RWPE1 (cell line): ENCODE data around the gene HS6ST2.

Experiments
- CTCF ChIA-PET: fragments of 350-600 bp; sonication (Branson Sonifier 250); formaldehyde crosslinking; extraction: SDS; loops from one replicate; lab custom pipeline; 2021; lab: Yijun Ruan, JAX
- POLR2A ChIA-PET: fragments of 400-600 bp; formaldehyde crosslinking; extraction: SDS; loops from one replicate; lab custom pipeline; 2020; ENCODE audit warnings: antibody characterized with exemption; ENCODE audit not compliant: low non-redundant PET; lab: Yijun Ruan, JAX
- DNase-seq: peaks from one replicate; pipeline ENCODE4 v3.0.0; 2012; ENCODE audit warnings: low spot score
- H3K27ac ChIP-seq: fragments of 450-650 bp; 2 replicates; pipeline ENCODE4 v1.5.1; 2017
- CTCF ChIP-seq: fragments of 450-650 bp; conservative IDR thresholded peaks from 2 replicates; pipeline ENCODE4 v1.5.1; 2017; ENCODE audit warnings: low read depth, mild to moderate bottlenecking

The HS6ST2 gene

GRCh38 chrX:132961511-132961910 lies 3.1 kb upstream of the HS6ST2 start:
- DNase-seq, result no peak
- ChIA-PET CTCF (interaction anchor here (0.6 kb wide), 1 partner anchor 227 kb away, joined by 8 read pairs; no protein-coding TSS in a partner anchor), POLR2A (no interaction called here)
- H3K27ac ChIP-seq, result no peak overlapping the region
- TF ChIP-seq CTCF, result no peak

GRCh38 chrX:132957211-132958090 lies 978 bp downstream of the HS6ST2 start:
- ChIA-PET CTCF (interaction anchor here (0.6 to 0.7 kb wide), 2 partner anchors 184 to 476 kb away, joined by 3 to 4 read pairs; no protein-coding TSS in a partner anchor), POLR2A (interaction anchor here (0.6 kb wide), 1 partner anchor 147 kb away, joined by 4 read pairs; no protein-coding TSS in a partner anchor)
- no peak for TF ChIP-seq CTCF
- no peak overlapping the region for H3K27ac ChIP-seq
- peak; percentile 8 for DNase-seq

- TF ChIP-seq CTCF, result no peak
- ChIA-PET CTCF (interaction anchor here (0.7 kb wide), 2 partner anchors 8 to 183 kb away, joined by 3 read pairs; no protein-coding TSS in a partner anchor), POLR2A (interaction anchor here (0.6 kb wide), 1 partner anchor 146 kb away, joined by 4 read pairs; no protein-coding TSS in a partner anchor)
- DNase-seq, result peak; percentile 1
- H3K27ac ChIP-seq, result no peak overlapping the region
Observed at GRCh38 chrX:132956421-132957210, 1.8 kb downstream of the HS6ST2 start.

DNA sequence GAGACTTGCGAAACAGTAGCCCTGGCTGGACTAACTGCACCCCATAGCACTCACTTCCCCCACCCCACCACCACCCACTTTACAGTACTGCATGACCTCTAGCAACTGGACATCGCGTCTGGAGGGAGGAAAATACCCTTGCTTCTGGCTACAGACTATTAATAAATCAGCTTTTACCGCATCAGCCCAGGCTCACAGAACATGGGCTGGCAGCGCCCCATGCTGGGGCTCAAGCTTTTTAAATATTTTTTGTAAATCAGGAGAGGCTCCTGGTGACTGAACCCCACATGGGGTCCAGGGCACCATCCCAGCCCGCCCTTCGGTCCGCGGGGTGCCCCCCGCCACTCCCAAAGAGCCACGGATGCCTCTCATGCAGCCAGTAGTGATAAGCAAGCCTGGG lies 2.7 kb downstream of the HS6ST2 start:
- TF ChIP-seq CTCF, result no peak
- CTCF ChIA-PET, result no interaction called here
- DNase-seq, result no peak
- no peak overlapping the region for H3K27ac ChIP-seq
- POLR2A ChIA-PET, result no interaction called here

DNA sequence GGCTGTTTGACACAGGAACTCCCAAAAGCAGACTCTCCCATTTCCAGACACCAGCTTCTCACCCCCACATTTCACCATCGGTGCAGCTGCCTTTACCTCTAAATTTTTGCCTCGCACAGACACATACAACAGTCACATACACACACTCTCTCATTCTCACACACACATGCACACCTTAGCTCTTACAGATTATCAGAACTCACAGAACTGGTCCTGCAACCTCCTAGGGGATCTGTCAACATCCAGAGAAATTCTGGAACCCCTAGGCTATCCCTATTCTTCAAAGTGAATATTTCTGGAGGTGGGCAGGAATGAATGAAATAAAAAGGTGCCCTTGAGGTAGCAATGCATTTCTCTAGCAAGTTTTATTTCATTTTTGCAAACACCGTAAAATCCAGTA lies 4.1 kb downstream of the HS6ST2 start:
- POLR2A ChIA-PET, result no interaction called here
- TF ChIP-seq CTCF, result no peak
- no peak for DNase-seq
- no peak overlapping the region for H3K27ac ChIP-seq
- CTCF ChIA-PET, result no interaction called here

- CTCF ChIA-PET, result no interaction called here
- no peak for TF ChIP-seq CTCF
- no peak for DNase-seq
- H3K27ac ChIP-seq, result no peak overlapping the region
- POLR2A ChIA-PET, result no interaction called here
Observed at GRCh38 chrX:132953354-132953753, 5.1 kb downstream of the HS6ST2 start.
